ENCODE results near the gene NAGLU.

The NAGLU gene

GRCh38 chr17:42566215-42566882 lies 30.3 kb downstream of the NAGLU start:
- H4K20me1 ChIP-seq (ENCODE audit: control insufficient read depth, insufficient read depth, low read depth, low read length), result no peaks in the 10 kb centered on the region
- no peaks in the 10 kb centered on the region for H3K9me2 ChIP-seq (replicated peaks; ENCODE audit: control insufficient read depth, low read length)
- peaks cover 80% of the 10 kb centered on the region for H3K36me3 ChIP-seq (ENCODE audit: control insufficient read depth, low read length)
- peaks cover 4% of the 10 kb centered on the region for H3F3A ChIP-seq (ENCODE audit: control insufficient read depth, insufficient read depth)
- no peak overlapping the region; the same call in 1 of the 2 replicates for H3K27ac ChIP-seq (ENCODE audit: low read depth, low read length)
- peaks cover 66% of the 10 kb centered on the region for H3K79me2 ChIP-seq (ENCODE audit: control insufficient read depth, low read length)
- peaks cover 31% of the 10 kb centered on the region for H3K4me1 ChIP-seq (ENCODE audit: control insufficient read depth, low read length)
- peak overlapping the region; percentile 97 for H3K4me3 ChIP-seq (ENCODE audit: low read length)
- no peaks in the 10 kb centered on the region for H3K27me3 ChIP-seq (ENCODE audit: control insufficient read depth, low read length)
- no peaks in the 10 kb centered on the region for H3K9me3 ChIP-seq (ENCODE audit: control insufficient read depth, insufficient read depth, low read length)
- H3K4me2 ChIP-seq (ENCODE audit: low read length), result peak overlapping the region; percentile 99
- TF ChIP-seq CTCF (IDR thresholded peaks at IDR 0.05; ENCODE audit: low read depth, low read length, poor library complexity, severe bottlenecking), result no peak
- no peak for TF ChIP-seq EZH2phosphoT487 (IDR thresholded peaks at IDR 0.05; ENCODE audit: borderline replicate concordance, low read length)

- H3K27ac ChIP-seq (ENCODE audit: low read depth, low read length), result peak within 1 kb of the TSS; percentile 64
- TF ChIP-seq EZH2phosphoT487 (IDR thresholded peaks at IDR 0.05; ENCODE audit: borderline replicate concordance, low read length), result no peak
- no peak for TF ChIP-seq CTCF (IDR thresholded peaks at IDR 0.05; ENCODE audit: low read depth, low read length, poor library complexity, severe bottlenecking)
- no peaks in the 10 kb centered on the region for H4K20me1 ChIP-seq (ENCODE audit: control insufficient read depth, insufficient read depth, low read depth, low read length)
- H3K4me1 ChIP-seq (ENCODE audit: control insufficient read depth, low read length), result peaks cover 26% of the 10 kb centered on the region
- peaks cover 66% of the 10 kb centered on the region for H3K79me2 ChIP-seq (ENCODE audit: control insufficient read depth, low read length)
- no peaks in the 10 kb centered on the region for H3K9me3 ChIP-seq (ENCODE audit: control insufficient read depth, insufficient read depth, low read length)
- H3F3A ChIP-seq (ENCODE audit: control insufficient read depth, insufficient read depth), result peaks cover 4% of the 10 kb centered on the region
- H3K4me3 ChIP-seq (ENCODE audit: low read length), result peak within 1 kb of the TSS; percentile 97
- H3K9me2 ChIP-seq (replicated peaks; ENCODE audit: control insufficient read depth, low read length), result no peaks in the 10 kb centered on the region
- H3K4me2 ChIP-seq (ENCODE audit: low read length), result peak within 1 kb of the TSS; percentile 99
- H3K36me3 ChIP-seq (ENCODE audit: control insufficient read depth, low read length), result peaks cover 87% of the 10 kb centered on the region
- H3K27me3 ChIP-seq (ENCODE audit: control insufficient read depth, low read length), result no peaks in the 10 kb centered on the region
Observed at GRCh38 chr17:42566883-42567573, 31.0 kb downstream of the NAGLU start, which contains the start of gene MLX. MLX (plus strand) TSS chr17:42567100; CDS start chr17:42567125, 25 bp downstream.

- no peaks in the 10 kb centered on the region for H3K9me3 ChIP-seq (ENCODE audit: control insufficient read depth, insufficient read depth, low read length)
- peaks cover 63% of the 10 kb centered on the region for H3K79me2 ChIP-seq (ENCODE audit: control insufficient read depth, low read length)
- no peak for TF ChIP-seq CTCF (IDR thresholded peaks at IDR 0.05; ENCODE audit: low read depth, low read length, poor library complexity, severe bottlenecking)
- TF ChIP-seq EZH2phosphoT487 (IDR thresholded peaks at IDR 0.05; ENCODE audit: borderline replicate concordance, low read length), result no peak
- H4K20me1 ChIP-seq (ENCODE audit: control insufficient read depth, insufficient read depth, low read depth, low read length), result no peaks in the 10 kb centered on the region
- peaks cover 4% of the 10 kb centered on the region for H3F3A ChIP-seq (ENCODE audit: control insufficient read depth, insufficient read depth)
- H3K36me3 ChIP-seq (ENCODE audit: control insufficient read depth, low read length), result peaks cover 87% of the 10 kb centered on the region
- H3K4me1 ChIP-seq (ENCODE audit: control insufficient read depth, low read length), result peaks cover 21% of the 10 kb centered on the region
- no peaks in the 10 kb centered on the region for H3K27me3 ChIP-seq (ENCODE audit: control insufficient read depth, low read length)
- no peak overlapping the region for H3K4me2 ChIP-seq (ENCODE audit: low read length)
- H3K4me3 ChIP-seq (ENCODE audit: low read length), result no peak overlapping the region
- H3K27ac ChIP-seq (ENCODE audit: low read depth, low read length), result no peak overlapping the region
- H3K9me2 ChIP-seq (replicated peaks; ENCODE audit: control insufficient read depth, low read length), result no peaks in the 10 kb centered on the region
Observed at GRCh38 chr17:42568341-42569111, 32.5 kb downstream of the NAGLU start.

All from DOHH2 (cell line).